Sigmoid colon (tissue), 4 donors: ENCODE results near the gene SUSD4.

Source experiments
- EP300 ChIP-seq, 4 donors: sonication (generic); formaldehyde crosslinking; IDR thresholded peaks; one replicate each; pipeline ENCODE4 v1.6.1; 2017; ENCODE audit warnings: antibody characterized with exemption in 4 of 4
- POLR2A ChIP-seq, 2 donors: fragments of 450-650 bp; IDR thresholded peaks; one replicate each; pipeline ENCODE4 v1.6.1; 2016; ENCODE audit warnings: antibody characterized with exemption in 2 of 2, mild to moderate bottlenecking in 2 of 2, moderate library complexity in 2 of 2
- POLR2AphosphoS5 ChIP-seq, 4 donors: sonication (generic); formaldehyde crosslinking; IDR thresholded peaks; one replicate each; pipeline ENCODE4 v1.6.1; 2017; ENCODE audit warnings: antibody characterized with exemption in 4 of 4
- TF ChIP-seq, protein P1 (sequence below), 4 experiments: fragments of 450-650 bp in 3 of 4; fragments of 200-600 bp in 1 of 4; IDR thresholded peaks; one replicate each; pipeline ENCODE4 v1.5.1; 2016 to 2019; ENCODE audit warnings: antibody characterized with exemption in 4 of 4, mild to moderate bottlenecking in 3 of 4, moderate library complexity in 2 of 4

DNA sequence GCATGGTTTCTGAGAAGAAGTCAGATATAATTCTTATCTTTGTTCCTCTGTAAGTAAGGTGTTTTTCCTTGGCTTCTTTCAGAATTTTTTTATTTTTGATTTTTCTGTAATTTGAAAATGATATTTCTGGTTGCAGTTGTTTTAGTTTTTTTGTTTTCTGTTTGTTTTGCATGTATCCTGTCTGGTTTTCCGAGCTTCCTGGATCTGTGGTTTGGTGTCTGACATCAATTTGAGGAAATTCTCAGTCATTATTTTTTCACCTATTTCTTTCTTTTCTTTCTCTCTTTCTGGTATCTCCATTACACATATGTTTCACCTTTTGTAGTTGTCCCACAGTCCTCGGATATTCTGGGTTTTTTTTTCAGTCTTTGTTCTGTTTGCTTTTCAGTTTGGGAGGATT lies 123.9 kb downstream of the SUSD4 start:
- TF ChIP-seq, protein P1, sequence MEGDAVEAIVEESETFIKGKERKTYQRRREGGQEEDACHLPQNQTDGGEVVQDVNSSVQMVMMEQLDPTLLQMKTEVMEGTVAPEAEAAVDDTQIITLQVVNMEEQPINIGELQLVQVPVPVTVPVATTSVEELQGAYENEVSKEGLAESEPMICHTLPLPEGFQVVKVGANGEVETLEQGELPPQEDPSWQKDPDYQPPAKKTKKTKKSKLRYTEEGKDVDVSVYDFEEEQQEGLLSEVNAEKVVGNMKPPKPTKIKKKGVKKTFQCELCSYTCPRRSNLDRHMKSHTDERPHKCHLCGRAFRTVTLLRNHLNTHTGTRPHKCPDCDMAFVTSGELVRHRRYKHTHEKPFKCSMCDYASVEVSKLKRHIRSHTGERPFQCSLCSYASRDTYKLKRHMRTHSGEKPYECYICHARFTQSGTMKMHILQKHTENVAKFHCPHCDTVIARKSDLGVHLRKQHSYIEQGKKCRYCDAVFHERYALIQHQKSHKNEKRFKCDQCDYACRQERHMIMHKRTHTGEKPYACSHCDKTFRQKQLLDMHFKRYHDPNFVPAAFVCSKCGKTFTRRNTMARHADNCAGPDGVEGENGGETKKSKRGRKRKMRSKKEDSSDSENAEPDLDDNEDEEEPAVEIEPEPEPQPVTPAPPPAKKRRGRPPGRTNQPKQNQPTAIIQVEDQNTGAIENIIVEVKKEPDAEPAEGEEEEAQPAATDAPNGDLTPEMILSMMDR (IDR thresholded peaks at IDR 0.05): no peak
- TF ChIP-seq EP300 (IDR thresholded peaks at IDR 0.05) (no peak), POLR2A (IDR thresholded peaks at IDR 0.05) (no peak), POLR2AphosphoS5 (IDR thresholded peaks at IDR 0.05) (no peak)
